Psoas muscle (tissue), 8 donors: Measurements from ENCODE around the gene QKI. TPM values are rescaled to one million over a fixed set of nuclear protein-coding genes. Genes with fewer than 3 reads are reported as not detected.
A peak's percentile ranks its signal among the peaks of the same experiment; 100 is the strongest.

Experiments used
- ATAC-seq, 4 donors: fragments of 200-7000 bp; cut with Tn5 transposase; one replicate each; pipeline ENCODE4 v1.9.1; 2020; ENCODE audit warnings: moderate library complexity in 3 of 4, mild to moderate bottlenecking in 2 of 4
- DNase-seq, 2 donors: peaks; one replicate each; pipeline ENCODE4 v3.0.0-alpha.2; 2020
- H3K27ac ChIP-seq: fragments of 200-600 bp; one replicate; pipeline ENCODE4 v1.8.0; 2022
- H3K27me3 ChIP-seq, 3 donors: fragments of 200-600 bp in 1 of 3; one replicate each; pipeline versions ENCODE4 v1.6.1 to v1.8.0; 2013 to 2022; ENCODE audit warnings: low read length in 2 of 3, mild to moderate bottlenecking in 2 of 3, moderate library complexity in 1 of 3; ENCODE audit not compliant: insufficient read depth in 3 of 3
- H3K36me3 ChIP-seq, 2 donors: fragments of 200-600 bp in 1 of 2; one replicate each; pipeline versions ENCODE4 v1.6.1 to v1.8.0; 2013 to 2022; ENCODE audit warnings: low read depth in 1 of 2, mild to moderate bottlenecking in 1 of 2, moderate library complexity in 1 of 2; ENCODE audit not compliant: insufficient read depth in 1 of 2
- H3K4me1 ChIP-seq: fragments of 200-600 bp; one replicate; pipeline ENCODE4 v1.8.0; 2022
- H3K4me3 ChIP-seq: fragments of 200-600 bp; one replicate; pipeline ENCODE4 v1.8.0; 2022; ENCODE audit warnings: mild to moderate bottlenecking
- H3K9me3 ChIP-seq: fragments of 200-600 bp; one replicate; pipeline ENCODE4 v1.8.0; 2022
- CTCF ChIP-seq: fragments of 200-600 bp; IDR thresholded peaks from one replicate; pipeline ENCODE4 v1.8.0; 2022; ENCODE audit warnings: antibody characterized with exemption
- WGBS, 3 donors: extraction: QIAGEN DNeasy Blood & Tissue Kit; methylation state at CpG; one replicate each; pipeline versions ENCODE4 v1.1.6 to v1.1.7; 2013; 5-methylcytosine and 5-hydroxymethylcytosine counted together
- intact Hi-C, 2 donors: fragments of 100-400 bp; cut with DNase I; formaldehyde crosslinking; loops; one replicate each; pipeline versions ENCODE4 v1.11.0 to v1.14.2; 2022
- polyA plus RNA-seq, 3 donors: library from polyadenylated mRNA; stranded (reverse); fragments of 200-250 nt; gene quantifications; one replicate each; pipeline ENCODE4 v1.2.3, GENCODE V29; 2013
- total RNA-seq, 4 donors: library from RNA; stranded (reverse); fragmentation: NEBNext Ultra II Directional in 2 of 4; extraction: Animal tissue kit (Norgen Biotek cat#: 25700) in 2 of 4; gene quantifications; one replicate each; pipeline versions ENCODE4 v1.2.1 to v1.2.4, GENCODE V29; 2021 to 2023
- donor health status: healthy with polysubstance abuse.
- donor health status: DM: no; HTN: no; CAD: no; lungs with moderate emphysema.
- donor health status: Bipolar disorder and iron deficiency.
- donor health status: healthy.
- donor health status: DM: yes; HTN: yes; CAD: no.
- donor health status: DM: no; HTN: no; CAD: no.
- donor health status: DM: no; HTN: no; CAD: no.
- donor health status: DM: yes; HTN: yes; CAD: no.

Gene QKI
- total and polyA plus RNA-seq, 7 donors = 62.0 to 421 (median 275) TPM

GRCh38 chr6:163490826-163491577, 76.5 kb downstream of the QKI start:
- Histone ChIP-seq H3K4me3 (peak overlapping the region; percentile 6), H3K27me3 (no peaks in the 10 kb centered on the region), H3K27ac (peak overlapping the region; percentile 87), H3K9me3 (no peaks in the 10 kb centered on the region), H3K4me1 (peaks cover 87% of the 10 kb centered on the region), H3K36me3 (no peaks in the 10 kb centered on the region)
- TF ChIP-seq CTCF = no peak
- intact Hi-C loops = loop anchor here in 1 of 2 donors (5.0 kb wide), 1 partner anchor 34 kb away; no protein-coding TSS in a partner anchor
- ATAC-seq = peak; percentile 70 to 82 (median 78)
- 25 to 26% (median 25%) methylated on average over 4 of the region's 4 CpGs for WGBS, 3 donors
- DNase-seq = peak; percentile 60 to 81

- Histone ChIP-seq H3K27me3 (no peaks in the 10 kb centered on the region), H3K9me3 (no peaks in the 10 kb centered on the region), H3K4me3 (peak overlapping the region; percentile 6), H3K36me3 (no peaks in the 10 kb centered on the region), H3K27ac (peak overlapping the region; percentile 87), H3K4me1 (peaks cover 87% of the 10 kb centered on the region)
- intact Hi-C loops = loop anchor here in 1 of 2 donors (5.0 kb wide), 1 partner anchor 35 kb away; no protein-coding TSS in a partner anchor
- WGBS, 3 donors = 40 to 54% (median 46%) methylated on average over 4 of the region's 4 CpGs
- TF ChIP-seq CTCF = no peak
- no peak for ATAC-seq
- DNase-seq = no peak
These were observed 77.3 kb downstream of the QKI start for GRCh38 chr6:163491737-163492300.

- Histone ChIP-seq H3K36me3 (no peaks in the 10 kb centered on the region), H3K4me3 (peak overlapping the region; percentile 20), H3K9me3 (no peaks in the 10 kb centered on the region), H3K27me3 (no peaks in the 10 kb centered on the region), H3K27ac (peak overlapping the region; percentile 87), H3K4me1 (peaks cover 82% of the 10 kb centered on the region)
- DNase-seq (no peak), ATAC-seq (peak; percentile 10 to 62 (median 39))
- WGBS, 3 donors = 41 to 64% (median 48%) methylated on average over 6 of the region's 6 CpGs
- TF ChIP-seq CTCF = no peak
- intact Hi-C loops = loop anchor here in 1 of 2 donors (5.0 kb wide), 1 partner anchor 37 kb away; no protein-coding TSS in a partner anchor
These were observed 79.8 kb downstream of the QKI start for GRCh38 chr6:163494279-163494727.

- peaks cover 78% of the 10 kb centered on the region for H3K4me1 ChIP-seq
- no peaks in the 10 kb centered on the region for H3K36me3 ChIP-seq
- peak overlapping the region; percentile 87 for H3K27ac ChIP-seq
- no peak for ATAC-seq
- TF ChIP-seq CTCF = no peak
- no peak for DNase-seq
- H3K4me3 ChIP-seq = no peak overlapping the region
- 94 to 100% (median 95%) methylated on average over 1 of the region's 1 CpG for WGBS, 3 donors
- no peaks in the 10 kb centered on the region for H3K27me3 ChIP-seq
- no peaks in the 10 kb centered on the region for H3K9me3 ChIP-seq
- intact Hi-C loops = no loop called here
These were observed 81.7 kb downstream of the QKI start for GRCh38 chr6:163496205-163496604.
